GM18909 (cell line): ENCODE measurements around the gene SEC14L3.
"Not testable (repeated sequence)": the region's sequence is repeated elsewhere in the genome, so short reads cannot be mapped to it uniquely, and the experiment has no call there.

Experiments
- ATAC-seq: cut with Tn5 transposase; IDR thresholded peaks from one replicate; pipeline ENCODE4 v1.9.1; 2021; ENCODE audit warnings: mild to moderate bottlenecking; ENCODE audit not compliant: unreplicated experiment, poor library complexity

The SEC14L3 gene

GRCh38 chr22:30486661-30487115, 14.9 kb upstream of the SEC14L3 start:
- no peak for ATAC-seq

- no peak for ATAC-seq
Observed at GRCh38 chr22:30486118-30486517, 14.3 kb upstream of the SEC14L3 start.

GRCh38 chr22:30485362-30485988, 13.7 kb upstream of the SEC14L3 start:
- ATAC-seq: no peak

- ATAC-seq: no peak
Observed at GRCh38 chr22:30483169-30483568, 11.4 kb upstream of the SEC14L3 start.

GRCh38 chr22:30481711-30482110, 9.9 kb upstream of the SEC14L3 start:
- no peak for ATAC-seq

GRCh38 chr22:30479981-30480380, 8.2 kb upstream of the SEC14L3 start:
- ATAC-seq: no peak

- no peak for ATAC-seq
Observed at GRCh38 chr22:30474683-30475424, 3.0 kb upstream of the SEC14L3 start.

GRCh38 chr22:30474121-30474520, 2.3 kb upstream of the SEC14L3 start:
- ATAC-seq: no peak

- no peak for ATAC-seq
Observed at GRCh38 chr22:30472994-30473720, 1.3 kb upstream of the SEC14L3 start.

GRCh38 chr22:30470655-30471054, 1.2 kb downstream of the SEC14L3 start:
- no peak for ATAC-seq

GRCh38 chr22:30469165-30469564, 2.7 kb downstream of the SEC14L3 start:
- ATAC-seq: no peak

- not testable (repeated sequence) for ATAC-seq
Observed at GRCh38 chr22:30460555-30460954, 11.3 kb downstream of the SEC14L3 start.

GRCh38 chr22:30460147-30460546, 11.7 kb downstream of the SEC14L3 start:
- ATAC-seq: no peak

GRCh38 chr22:30459181-30460052, 12.4 kb downstream of the SEC14L3 start:
- ATAC-seq: no peak

- no peak for ATAC-seq
Observed at GRCh38 chr22:30457981-30458380, 13.8 kb downstream of the SEC14L3 start.

- no peak for ATAC-seq
Observed at GRCh38 chr22:30455075-30455840, 16.6 kb downstream of the SEC14L3 start.

GRCh38 chr22:30453731-30454510, 17.9 kb downstream of the SEC14L3 start:
- no peak for ATAC-seq

GRCh38 chr22:30452861-30453260, 19.0 kb downstream of the SEC14L3 start:
- no peak for ATAC-seq

- not testable (repeated sequence) for ATAC-seq
Observed at GRCh38 chr22:30451488-30451887, 20.3 kb downstream of the SEC14L3 start.
